OCI-M2 (cell line): ENCODE measurements around the gene ATXN7L1.
"Not testable (repeated sequence)": the region's sequence is repeated elsewhere in the genome, so short reads cannot be mapped to it uniquely, and the experiment has no call there.

Source experiments
- DNase-seq: peaks from one replicate; lab custom pipeline; 2025; ENCODE audit not compliant: unreplicated experiment; lab: John Stamatoyannopoulos, UW

Gene ATXN7L1

GRCh38 chr7:105622106-105622731, 254.2 kb downstream of the ATXN7L1 start:
- no peak for DNase-seq

- no peak for DNase-seq
Observed at GRCh38 chr7:105621617-105622016, 254.8 kb downstream of the ATXN7L1 start.

DNA sequence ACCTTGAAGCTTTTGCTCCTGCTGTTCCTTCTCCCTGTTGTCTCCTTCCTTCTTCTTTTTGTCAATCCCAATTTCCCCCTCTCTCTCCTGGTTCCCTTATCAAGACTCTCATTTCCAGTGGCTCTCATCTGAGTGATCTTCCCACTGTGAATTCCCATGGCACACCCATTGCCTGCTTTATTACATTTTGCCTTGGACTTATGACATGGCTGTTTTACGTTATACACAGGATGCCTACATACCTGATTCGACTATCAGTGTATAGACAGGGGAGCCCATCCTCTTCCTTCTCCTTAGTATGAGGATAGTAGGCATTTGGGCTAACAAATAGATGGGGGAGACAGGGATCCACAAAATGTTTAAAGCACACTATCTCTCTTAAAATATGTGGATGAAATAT, 255.2 kb downstream of the ATXN7L1 start:
- DNase-seq, result no peak

DNA sequence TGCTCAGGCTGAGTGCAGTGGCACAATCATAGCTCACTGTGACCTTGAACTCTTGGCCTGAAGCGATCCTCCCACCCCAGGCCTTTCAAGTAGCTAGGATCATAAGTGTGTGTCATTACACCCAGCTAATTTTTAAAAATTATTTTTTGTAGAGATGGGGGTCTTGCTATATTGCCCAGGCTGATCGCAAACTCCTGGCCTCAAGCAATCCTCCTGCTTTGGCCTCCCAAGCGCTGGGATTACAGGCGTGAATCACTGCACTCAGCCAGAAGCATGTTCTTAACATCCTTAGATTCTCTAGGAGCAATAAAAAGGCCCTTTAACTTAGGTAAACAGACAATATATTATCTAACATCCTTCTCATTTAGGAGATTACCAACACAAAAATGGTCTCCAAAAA, 256.8 kb downstream of the ATXN7L1 start:
- no peak for DNase-seq

- DNase-seq, result no peak
Observed at GRCh38 chr7:105618016-105618296, 258.4 kb downstream of the ATXN7L1 start.

GRCh38 chr7:105617280-105618015, 259.0 kb downstream of the ATXN7L1 start:
- no peak for DNase-seq

DNA sequence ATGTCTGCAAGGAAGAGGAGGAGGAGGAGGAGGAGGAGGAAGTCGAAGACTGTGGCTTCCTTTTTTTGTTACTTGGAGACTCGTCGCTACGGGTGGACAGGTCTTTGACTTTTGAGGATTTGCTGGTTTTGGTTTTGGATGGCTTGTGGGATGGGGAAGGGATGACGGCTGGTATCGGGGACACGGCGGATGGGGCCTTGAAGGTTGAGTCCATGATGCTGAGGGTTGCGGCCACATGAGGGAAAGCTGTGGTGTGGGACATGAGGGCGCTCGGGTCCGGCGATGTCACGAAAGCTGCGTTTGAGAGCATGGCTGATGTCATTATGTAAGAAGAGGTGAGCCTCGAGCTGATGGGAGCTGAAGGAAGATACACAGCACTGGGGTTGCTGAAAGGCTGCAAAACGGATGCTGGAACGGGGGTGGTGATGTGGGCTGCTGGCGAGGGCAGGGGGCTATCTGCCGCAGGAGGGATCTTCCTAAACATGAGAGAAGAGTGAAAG, 262.0 kb downstream of the ATXN7L1 start:
- no peak for DNase-seq

DNA sequence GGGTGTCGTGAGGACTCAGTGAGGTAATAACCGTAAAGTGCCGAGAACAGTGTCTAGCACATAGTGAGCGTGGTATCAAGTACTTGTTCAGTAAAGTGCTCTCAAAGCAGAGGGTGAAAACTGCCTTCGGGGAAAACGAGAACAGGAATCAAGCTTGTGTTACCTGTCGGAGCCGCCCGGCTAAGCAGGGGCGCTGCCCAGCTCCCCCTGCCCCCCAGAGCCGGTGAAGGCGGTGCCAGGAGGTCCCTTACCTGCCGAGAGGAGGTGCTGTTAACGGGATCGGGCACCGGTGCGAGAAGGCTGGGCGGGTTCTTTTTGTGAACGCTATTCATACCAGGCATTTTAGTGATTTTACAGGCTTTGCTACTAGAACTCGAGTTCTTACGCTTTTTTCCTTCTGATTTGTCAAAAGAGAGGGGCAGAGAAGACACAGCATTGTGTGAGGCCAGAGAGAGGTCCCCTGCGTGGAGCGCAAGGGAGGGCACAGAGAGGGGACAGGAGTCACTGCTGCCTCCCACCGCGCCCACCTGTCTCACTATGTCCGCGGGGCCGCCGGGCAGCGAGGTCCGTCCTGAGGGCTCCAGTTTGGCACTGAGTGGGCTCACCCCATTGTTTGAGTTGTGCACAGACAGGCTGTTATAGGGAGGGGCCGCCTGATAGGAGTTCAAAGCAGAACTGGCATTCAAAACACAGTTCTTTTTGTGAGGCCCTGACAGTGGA, 262.6 kb downstream of the ATXN7L1 start:
- no peak for DNase-seq

GRCh38 chr7:105612806-105613205, 263.6 kb downstream of the ATXN7L1 start:
- DNase-seq, result no peak

DNA sequence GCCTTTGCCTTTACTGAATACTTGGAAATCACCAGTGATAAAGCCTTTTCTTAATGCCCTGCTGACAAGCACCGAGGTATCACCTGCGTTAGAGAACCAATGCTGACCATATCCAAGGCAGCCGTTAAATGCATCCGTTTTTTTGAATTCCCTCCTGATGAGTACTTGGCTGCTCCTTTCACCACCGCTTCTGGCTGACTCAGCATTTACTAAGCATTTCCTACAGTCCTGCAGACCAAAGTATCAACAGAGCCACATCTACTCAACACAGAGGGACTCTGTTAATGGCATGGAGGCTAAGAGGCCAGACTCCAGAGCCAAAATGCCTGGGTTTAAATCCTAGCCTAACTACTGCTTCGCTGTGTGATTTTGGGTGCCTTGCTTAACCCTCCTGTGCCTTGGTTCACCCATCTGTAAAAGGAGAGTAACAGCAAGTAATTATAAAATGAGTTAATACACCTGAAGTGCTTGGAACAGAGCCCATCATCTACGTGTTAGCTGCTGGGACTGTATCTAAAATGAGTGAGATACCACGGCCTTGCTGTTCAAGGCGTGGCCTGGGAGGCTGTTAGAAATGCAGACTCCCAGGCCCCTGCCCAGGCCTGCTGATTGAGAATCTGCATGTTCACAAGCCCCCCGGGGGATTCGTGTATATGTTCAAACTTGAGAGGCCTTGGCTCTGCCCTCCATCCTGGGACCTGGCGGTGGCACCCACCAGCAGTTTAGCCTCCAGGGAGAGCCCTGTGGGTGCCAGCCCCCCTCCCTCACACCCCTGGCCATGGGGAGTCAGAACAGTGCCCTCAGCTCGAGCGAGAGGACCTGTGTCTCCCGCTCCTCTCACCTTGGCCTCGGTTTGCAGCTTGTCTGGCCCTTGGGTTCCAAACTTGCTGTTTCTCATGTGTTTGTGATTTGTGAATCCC, 264.3 kb downstream of the ATXN7L1 start:
- no peak for DNase-seq

DNA sequence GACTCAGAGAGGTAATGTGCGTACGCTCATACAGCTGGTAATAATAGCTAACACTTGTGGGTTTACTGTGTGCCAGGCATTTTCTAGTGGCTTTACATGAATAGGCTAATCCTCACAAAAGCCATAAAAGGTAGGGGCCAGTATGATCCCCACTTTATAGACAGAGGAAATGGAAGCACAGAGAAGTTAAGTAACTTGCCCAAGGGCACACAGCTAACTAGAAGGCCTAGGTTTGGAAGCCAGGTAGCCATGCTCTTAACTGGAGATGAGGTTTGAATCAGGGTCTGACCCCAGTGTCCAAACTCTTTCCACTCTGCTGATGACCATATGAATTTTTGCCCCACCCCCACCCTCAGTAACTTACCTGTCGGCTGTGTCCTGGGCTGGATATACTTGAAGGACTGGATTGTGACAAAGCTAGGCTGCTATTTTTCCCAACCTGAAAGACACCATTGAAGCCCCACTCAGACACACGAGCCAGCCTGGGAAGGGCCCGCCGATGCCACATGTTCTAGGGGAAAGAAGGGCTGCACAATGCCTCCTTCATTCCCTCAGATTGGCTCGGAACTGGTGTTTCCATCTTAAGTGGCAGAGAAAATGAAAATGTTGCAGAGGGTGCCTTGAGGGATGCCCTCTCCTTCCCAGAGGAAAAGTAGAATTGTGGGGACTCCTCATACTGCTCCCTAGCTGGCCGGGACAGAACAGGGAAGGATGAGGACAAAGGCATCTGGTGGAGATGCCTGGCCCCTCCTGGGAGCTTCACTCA, 266.1 kb downstream of the ATXN7L1 start:
- no peak for DNase-seq

DNA sequence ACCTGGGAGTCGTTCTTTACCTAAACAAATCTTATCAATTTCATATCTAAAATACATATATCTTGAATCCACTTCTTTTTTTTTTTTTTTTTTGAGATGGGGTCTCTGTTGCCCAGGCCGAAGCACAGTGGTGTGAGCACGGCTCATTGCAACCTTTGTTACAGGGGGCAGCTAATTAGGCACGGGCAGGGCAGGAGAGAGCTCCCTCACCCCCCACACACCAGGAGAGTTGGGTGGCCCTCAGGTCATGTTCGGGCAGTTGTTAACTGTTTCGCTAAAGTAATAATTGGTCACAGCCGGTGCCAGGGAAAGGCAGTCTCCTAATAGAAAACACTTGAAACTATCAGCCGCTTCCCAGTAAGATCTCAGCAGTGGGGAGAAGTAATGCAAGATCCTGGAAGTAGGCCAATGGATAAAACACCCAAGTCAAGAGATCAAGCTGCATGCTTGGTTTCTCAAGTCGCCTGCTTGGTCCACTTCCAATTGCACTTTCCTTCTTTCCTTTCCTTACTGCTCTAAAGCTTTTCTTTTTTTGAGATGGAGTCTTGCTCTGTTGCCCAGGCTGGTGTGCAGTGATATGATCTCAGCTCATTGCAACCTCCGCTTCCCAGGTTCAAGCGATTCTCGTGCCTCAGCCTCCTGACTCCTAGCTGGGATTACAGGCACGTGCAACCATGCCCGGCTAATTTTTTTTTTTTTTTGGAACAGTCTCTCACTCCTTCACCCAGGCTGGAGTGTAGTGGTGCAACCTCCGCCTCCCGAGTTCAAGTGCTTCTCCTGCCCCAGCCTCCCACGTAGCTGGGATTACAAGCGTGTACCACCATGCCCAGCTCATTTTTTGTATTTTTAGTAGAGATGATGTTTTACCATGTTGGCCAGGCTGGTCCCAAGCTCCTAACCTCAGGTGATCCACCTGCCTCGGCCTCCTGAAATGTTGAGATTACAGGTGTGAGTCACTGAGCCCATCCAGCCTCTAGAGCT, 273.8 kb downstream of the ATXN7L1 start:
- DNase-seq, result no peak

DNA sequence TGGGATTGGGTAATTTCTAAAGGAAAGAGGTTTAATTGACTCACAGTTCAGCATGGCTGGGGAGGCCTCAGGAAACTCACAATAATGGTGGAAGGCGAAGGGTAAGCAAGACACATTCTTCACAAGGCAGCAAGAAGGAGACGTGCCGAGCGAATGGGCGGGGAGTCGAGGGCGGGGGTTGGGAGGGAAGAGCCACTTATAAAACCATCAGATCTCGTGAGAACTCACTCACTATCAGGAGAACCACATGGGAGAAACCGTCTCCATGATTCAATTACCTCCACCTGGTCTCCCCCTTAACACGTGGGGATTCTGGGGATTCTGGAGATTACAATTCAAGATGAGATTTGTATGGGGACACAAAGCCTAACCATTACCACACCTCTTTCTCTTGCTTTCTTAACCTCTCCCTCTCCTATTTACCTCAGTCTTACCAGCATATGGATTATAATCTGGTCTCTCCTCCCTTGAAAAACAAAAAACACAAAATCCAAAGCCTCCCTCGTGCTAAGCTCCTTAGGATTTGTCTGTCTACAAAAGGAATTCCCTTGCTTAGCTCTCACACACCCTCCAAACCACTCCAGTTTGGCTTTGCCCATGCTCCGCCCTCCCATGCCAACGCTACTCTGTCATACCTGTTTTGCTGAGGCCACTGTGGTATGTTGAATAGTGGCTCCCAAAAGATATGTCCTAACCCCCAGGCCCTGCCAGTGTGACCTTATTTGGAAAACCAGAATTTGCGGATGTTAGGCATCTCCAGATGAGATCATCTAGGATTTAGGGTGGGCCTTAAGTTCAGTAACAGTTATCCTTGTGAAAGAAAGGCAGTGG, 275.5 kb downstream of the ATXN7L1 start:
- no peak for DNase-seq

GRCh38 chr7:105599551-105599950, 276.8 kb downstream of the ATXN7L1 start:
- DNase-seq, result no peak

DNA sequence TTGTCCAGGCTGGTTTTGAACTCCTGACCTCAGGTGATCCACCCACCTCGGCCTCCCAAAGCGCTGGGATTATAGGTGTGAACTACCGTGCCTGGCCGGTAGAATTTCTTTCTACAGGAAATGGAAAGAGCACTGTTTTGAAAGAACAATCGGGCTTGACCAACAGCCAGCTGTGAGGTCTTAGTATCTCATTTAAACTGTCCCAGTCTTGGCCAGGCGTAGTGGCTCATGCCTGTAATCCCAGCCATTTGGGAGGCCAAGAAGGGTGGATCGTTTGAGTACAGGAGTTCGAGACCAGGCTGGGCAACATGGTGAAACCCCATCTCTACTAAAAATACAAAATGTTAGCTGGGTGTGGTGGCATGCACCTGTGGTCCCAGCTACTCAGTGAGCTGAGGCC, 277.3 kb downstream of the ATXN7L1 start:
- not testable (repeated sequence) for DNase-seq

DNA sequence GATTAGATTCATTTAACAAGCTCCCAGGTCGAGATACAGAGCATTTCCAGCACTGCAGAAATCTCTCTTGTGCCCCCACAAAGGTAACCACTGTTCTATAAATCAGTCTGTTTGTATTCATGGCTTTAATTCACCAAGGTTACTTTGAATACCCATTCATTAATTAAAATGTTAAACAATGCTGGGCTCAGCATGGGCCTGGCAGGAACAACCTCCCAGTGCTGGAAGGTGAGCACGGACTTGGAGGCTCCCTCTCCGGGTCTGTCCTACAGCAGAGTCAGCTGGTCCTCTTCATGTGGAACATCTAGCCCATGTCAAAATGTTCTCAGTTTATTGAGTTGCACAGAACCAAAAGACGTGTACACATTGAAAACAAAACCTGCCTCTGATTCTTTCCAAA, 279.5 kb downstream of the ATXN7L1 start:
- no peak for DNase-seq

GRCh38 chr7:105594034-105594433, 282.4 kb downstream of the ATXN7L1 start:
- DNase-seq, result no peak

DNA sequence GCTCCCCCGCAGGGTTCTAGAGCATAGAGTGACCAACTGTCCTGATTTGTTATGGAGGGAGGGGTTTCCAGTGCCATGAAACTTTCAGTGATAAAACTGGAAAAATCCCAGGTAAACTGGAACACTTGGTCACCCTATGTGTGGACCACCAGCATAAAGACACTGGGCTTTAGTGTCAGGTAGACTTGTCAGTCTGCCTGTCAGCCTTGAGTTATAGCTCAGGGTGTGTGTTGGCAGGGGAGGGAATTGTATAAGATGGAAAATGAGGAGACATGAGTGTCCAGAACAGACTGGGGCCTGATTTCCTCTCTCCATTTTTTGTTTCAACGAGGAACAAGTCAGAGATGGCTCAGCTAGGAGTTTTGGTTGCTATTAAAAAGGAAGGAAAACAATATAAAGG, 284.9 kb downstream of the ATXN7L1 start:
- no peak for DNase-seq
